ENCODE results near the gene FTO.
A peak's percentile ranks its signal among the peaks of the same experiment; 100 is the strongest.

The FTO gene

DNA sequence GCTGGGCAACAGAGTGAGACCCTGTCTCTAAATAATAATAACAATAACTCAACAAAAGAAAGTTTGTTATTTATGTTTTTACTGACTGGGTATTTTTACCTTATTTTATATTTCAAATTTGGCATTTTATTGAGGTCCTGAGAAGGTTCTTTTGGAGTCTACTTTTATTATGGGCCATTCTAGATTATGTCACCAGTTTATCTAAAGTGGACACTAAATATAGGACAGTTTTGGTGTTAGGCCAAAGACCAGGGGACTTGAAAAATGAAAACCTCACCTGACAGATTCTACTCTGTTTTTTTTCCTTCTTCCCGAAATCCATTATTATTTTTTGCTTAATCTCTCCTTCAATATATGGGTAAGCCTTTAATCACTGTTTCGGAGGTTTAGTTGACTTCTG is 8.1 kb downstream of the FTO start:
- DNase-seq: no peak

DNA sequence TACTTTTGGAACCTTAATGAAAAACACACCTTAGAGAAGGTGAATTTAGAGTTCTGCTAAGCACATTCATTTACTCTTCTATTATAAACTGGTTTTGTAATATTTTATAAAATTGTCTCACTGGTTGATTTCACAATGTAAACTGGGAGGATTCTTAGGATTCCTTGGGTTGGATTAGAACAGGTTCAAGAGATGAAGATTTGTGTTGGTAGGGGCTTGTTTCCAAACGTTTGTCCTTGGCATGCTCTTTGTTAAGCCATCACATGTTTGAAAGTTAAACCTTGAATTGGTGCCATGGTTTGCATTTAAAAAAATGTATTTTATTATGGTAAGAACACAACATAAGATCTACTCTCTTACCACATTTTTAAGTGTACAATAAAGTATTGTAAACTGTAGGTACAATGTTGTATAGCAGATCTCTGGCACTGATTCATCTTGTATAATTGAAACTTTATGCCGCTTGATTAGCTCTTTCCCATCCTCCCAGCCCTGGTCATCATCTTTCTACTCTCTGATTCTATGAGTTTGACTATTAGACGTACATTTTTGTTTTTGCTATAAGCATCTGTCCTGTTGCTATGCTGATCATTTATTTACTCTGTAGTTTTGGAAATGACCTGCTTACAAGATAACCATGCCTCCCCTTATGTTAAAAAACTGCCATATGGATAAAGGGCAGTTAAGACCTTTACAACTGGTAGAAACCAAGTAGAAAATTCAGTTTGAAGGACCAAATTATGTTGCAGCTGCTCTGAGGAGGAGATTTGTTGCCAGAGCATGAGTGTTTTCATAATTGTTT is 9.6 kb downstream of the FTO start:
- DNase-seq: no peak

DNA sequence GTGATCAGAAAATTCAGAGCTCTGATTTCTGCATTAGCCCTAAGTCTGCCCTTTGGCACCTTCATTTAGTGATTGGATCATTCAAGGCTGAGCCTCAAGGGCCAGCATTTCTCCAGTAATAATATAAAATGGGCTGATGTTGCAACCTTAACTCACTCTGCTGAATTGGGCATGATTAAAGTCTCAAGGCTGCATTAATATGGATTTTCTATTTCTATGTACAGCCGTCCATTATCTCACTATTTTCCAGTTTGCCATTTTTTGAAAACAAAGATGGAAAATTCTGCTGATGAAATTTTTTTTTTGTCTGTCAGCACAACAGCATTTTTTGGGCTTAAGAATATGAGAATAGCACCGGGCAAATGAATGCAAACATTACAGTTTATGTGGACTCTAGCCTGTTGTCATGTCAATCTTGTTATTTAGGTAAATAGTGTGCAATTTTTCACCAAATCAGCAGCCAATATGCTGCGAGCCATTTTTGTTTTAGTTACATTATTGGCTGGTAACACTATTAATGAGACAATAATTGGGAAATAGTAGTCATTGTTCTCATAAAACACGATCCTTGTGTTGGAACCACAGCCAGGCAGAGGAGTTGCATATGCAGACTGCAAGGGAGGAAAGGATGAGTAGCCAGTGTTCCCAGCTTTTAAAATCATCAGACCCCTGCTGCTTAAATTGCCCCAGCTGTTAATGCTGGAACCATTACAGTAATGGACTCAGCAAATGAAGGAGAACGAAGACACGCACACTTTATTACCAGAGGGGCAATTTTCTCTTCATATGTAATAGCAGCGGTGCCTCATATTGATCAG is 10.5 kb downstream of the FTO start:
- no peak for DNase-seq

DNA sequence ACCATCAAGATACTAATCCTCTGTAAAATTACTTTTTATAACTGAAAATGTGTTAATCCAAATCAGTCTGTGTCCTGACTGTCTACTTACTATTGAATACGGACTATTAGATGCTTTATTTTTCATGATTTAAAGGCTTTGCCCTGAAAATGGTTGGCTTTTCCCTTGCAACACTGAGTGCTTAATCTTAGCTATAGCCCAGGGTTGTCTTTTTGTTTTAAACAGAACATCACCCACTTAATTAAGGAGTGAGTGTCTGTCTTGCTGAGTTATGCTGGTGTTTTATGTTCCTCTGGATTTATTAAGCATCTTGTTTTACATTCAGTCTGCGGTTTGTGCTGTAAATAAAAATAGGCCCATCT is 11.0 kb downstream of the FTO start:
- DNase-seq: no peak

DNA sequence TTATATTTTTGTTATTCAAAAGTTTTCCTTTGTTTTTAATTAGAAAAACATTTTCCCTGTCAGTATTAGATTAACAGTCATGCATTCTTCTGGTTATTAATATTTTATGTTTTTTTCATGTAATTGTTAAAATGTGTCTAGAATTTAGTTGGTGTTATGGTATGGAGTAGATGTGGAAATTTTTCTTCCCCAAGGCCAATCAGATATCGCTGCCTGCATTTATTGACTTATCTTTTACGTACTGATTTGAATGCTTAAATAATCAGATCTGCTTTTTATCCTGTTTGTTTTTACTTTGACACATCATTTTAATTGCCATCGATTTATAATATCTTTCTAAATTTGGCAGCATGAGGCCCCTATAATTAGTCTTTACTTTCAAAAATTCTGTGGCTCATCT is 13.6 kb downstream of the FTO start:
- DNase-seq: no peak

DNA sequence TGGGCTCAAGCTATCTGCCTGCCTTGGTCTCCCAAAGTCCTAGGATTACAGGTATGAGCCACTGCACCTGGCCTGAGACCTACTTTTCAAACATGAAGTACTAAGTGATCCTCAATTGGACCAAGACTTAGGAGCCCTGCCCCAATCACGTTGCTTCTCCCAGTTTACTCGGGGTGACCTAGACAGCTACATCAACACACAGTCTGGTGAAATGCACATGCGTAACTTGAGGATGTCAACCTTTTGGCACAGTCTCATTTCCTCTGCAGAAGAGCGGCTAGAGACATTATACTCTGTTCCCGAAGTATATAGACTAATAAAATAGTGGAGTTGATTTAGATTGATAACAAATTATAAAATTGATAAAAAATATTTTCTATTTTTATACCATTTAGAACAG is 17.1 kb downstream of the FTO start:
- DNase-seq: no peak

DNA sequence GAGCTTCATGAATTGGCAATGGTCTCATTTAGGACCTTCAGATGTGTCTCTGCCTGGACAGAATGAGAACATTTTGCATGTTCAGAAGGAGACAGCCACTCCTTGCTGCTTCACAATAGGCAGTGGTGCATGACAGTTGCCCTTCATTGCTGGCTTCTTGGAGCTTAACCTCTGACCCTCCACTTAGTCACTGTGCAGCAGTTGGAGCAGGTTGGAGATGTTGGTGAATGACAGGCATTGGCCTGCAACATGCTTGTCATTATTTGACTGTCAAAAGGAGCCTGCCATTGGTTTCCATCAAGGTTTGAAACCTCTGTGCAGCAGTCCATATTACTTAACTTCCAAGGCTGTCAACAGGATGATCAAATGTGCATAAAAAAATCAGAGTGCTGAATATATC is 22.7 kb downstream of the FTO start:
- peak; percentile 43 for DNase-seq

DNA sequence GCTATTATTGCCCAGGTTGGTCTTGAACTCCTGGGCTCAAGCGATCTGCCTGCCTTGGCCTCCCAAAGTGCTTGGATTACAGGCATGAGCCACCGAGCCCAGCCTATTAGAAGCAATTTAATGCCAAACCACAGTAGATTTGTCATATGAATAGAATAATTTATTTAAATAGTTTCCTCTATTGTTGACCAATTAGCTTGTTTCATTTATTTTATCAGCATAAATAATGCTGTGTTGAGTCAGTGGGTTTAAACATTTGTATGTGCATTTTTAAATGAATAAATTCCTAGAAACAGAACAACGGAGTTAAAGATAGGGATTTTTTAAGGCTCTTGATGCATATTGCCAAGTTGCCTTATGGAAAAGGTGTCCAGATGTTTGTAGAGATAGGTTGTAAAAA is 26.7 kb downstream of the FTO start:
- DNase-seq: no peak

DNA sequence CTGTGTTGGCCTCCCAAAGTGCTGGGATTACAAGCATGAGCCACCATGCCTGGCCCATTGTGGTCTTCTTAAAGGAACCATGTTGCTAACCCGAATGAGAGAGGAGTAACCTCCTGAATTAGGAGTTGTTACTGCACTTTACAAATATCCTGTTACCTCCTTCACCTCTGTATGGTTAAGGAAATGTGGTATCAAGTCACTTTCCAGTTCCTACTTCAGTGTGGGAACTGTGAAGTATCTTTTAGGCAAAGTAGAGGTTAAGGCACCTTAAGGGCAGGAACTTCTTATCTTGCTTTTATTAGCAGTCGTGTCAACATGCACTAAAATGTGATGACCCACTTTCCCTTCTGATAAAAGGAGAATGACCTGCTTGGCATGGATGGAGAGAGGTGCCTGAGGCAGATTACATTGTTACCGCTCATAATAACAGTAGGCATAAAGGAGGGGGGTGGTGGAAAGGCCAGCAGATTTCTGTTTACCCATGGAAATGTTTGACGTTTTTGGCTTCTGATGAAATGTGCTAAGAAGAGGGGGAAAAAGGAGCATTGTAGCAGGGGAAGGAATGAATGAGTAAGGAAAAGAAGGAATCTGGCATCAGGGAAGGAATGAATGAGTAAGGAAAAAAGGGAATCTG is 28.5 kb downstream of the FTO start:
- no peak for DNase-seq

DNA sequence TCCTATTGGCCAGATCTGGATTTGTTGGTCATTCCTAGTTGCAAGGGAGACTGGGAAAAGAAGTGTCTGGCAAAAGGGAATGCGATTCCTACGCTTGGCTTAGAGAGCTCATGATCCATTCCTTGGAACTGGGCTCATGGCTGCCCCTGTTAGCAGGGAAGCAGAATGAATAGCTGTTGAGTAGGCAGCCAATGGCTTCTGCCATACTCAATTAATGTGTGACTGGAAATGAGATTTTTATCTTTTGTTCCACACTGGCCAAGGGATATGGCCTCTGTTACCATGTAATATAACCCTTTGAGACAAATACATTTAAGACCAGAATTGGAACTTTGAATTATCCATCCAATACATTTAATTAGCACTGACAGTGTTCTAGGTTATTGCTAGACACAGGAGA is 31.0 kb downstream of the FTO start:
- DNase-seq: no peak

DNA sequence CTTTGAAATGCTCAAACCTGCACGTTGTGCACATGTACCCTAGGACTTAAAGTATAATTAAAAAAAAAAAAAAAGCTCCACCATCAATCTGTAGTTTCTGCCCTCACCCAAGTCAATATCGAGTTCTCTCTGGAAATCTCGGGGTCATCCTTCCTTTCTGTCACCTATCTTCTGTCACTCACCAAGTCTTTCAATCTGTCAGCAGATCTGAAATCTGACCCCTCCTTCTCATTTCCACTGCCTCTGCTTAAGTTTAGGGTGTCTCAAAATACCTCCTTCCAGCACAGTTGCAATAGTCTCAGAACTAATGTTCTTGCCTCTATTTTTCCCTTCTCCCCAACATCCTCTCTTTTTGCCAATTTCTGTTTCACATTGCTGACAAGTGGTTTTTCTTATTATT is 32.3 kb downstream of the FTO start:
- no peak for DNase-seq

DNA sequence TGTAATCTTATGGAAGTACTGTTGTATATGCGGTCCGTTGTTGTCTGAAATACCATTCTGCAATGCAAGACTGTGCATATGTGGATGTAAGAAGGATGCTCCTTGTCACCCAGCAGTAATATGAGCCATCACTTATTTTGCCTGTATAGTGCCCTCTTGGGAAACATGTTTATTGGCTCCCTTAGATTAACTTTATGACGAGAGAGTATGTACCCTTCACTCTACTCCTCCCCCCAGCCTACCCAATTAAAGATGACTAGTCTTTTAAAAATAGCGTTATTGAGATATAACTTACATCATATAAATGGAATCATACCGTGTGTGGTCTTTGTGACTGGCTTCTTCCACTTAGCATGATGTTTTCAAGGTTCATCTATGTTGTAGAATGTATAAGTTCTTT is 33.6 kb downstream of the FTO start:
- DNase-seq: no peak

DNA sequence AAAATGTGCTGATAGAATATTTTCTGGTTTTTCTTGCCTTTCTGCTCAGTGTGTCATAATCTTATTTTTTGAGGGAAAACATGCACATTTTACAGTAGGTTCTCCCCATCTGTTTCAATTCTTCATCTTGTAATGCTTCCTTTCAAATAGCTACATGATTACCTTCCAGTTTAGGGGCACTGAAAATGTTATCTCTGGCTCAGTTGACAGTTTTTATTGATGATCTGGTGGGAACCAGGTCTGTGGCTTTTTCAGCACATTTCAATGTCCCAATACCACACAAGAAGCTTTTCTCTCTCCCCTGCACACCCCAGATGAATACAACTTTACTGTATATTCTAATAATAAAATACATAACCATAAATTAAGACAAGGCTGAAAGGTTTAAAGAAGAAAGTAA is 36.5 kb downstream of the FTO start:
- DNase-seq: no peak

DNA sequence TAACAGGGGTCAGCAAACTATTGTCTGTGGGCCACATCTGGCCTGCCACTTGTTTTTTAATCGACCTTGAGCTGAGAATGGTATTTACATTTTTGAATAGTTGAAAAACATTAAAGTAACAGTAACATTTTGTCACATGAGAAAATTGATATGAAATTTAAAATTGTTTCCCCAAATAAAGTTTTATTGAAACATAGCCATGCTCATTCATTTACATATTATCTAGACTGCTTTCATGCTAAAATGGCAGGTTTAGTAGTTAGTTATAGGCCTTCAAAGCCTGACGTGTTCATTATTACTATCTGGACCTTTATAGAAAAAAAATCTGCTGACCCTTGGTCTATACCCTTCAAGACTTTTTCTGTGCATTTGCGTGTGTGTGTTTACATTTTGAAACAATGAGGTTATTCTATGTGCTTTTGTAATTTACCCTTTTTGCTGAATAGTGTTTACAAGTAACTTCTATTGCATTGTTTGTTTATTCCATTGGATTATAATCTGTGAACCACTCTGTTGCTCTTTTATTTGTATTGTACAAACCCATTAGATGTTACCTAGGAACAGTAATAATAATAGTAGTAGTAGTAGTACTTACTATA is 37.1 kb downstream of the FTO start:
- DNase-seq: no peak

DNA sequence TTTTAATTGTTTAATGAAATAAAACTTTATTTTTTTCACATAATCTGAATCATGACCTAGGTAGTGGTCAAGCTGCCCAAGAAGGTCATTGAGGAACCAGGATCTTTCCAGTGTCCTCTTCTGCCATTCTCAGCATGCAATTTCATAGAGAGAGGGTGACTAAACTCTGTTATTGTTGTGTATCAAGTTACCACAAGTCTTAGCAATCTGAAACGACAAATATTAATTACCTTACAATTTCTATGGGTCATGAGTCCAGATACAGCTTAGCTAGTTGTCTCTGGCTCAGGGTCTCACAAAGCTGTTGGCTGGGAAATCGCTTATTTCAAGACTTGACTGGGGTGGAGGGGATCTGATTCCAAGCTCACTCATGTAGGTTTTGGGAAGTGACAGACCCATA is 37.6 kb downstream of the FTO start:
- no peak for DNase-seq

DNA sequence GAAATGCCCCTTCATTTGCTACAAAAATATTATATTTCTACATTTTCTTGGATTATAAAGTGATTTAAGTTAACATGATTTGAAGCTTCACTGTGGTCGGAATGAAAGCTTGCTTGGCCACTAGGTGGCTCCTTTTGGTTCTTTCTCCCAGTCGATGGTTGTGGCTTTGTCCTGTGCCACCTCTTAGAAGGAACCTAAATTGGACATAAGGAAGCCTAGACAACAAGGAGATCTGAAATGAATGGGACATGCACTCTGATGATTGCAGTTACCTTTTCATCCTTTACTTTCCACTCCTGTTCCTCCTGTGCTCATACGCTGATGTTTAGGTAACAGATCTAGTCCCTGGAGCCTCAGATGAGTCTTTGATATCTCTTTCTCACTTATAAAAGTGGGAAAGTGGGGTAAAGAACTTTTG is 39.2 kb downstream of the FTO start:
- peak; percentile 39 for DNase-seq

DNA sequence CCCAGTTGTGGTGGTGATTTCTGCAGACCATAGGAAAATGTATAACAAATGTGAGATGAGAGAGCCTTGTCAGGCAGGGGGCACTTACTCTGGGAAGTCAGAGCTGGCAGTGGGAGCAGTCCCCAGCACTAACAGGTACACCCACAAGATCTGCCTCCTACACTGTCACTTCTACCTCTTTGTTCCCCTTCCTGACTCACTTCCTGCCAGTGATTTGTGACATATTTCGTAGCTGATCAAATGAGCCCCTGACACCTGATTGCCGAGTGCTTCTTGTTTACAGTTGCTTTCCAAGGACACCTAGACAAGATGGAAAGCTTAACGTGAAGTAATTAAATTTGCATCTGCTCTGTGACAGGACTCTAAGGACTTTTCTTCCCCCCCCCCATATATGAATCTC is 40.5 kb downstream of the FTO start:
- DNase-seq: no peak

DNA sequence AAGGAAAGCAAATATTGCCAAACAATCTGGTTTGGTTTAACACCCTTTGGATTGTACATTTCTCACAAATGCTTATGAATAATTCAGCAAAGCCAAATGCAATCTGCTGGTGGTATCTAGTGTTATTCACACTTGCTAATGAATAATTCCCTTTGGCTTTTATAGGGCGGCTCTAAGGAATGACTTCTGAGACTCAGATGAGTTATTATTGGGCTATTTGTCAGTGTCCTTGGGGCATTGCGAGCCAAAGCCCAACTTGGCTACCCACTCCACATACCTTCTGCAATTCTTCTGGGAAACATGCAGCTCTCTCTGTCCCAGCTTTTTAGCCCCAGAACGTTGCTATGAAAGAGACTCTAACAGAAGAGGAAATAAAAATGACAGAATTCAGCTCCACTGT is 41.1 kb downstream of the FTO start:
- peak; percentile 7 for DNase-seq

DNA sequence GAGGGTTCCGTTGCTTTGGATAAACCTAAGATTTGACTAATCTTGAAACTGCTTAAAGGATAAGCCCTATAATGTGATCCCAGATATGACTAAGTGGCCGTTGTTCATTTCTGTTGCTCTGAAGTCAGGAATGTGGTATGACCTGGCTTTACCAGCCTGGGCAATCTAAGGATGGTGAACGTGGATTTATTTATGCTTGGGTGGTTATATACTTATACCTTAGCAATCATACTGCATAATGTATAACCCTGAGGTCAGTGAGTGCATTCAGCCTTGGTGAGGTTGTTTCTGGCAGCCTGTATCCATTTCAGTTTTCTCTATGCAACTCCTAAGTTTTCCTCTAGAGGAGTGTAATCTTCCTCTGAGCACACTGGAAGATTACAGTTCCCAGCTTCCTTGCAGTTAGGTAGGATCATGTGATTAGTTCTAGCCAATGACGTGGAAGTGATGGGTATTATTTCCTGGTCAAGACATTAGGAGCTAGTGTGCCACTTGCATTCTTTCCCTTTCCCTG is 41.9 kb downstream of the FTO start:
- DNase-seq: peak; percentile 74

DNA sequence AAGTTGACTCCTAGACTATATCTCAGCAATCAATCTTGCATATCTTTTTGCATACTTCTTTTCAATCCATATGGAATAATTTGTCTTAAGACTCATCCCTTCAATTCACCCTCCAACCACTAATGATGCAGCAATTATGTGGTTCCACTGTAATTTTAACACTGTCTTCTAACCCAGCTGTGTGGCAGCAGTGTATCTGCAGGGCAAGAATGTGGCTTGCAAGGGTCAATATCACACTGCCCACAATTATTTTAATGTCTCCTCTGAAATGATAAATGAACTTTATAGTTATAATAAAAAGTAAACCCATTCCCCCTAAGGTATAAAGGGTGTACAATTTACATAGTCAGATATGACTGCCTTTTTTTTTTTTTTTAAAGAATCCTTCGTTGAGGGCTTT is 48.6 kb downstream of the FTO start:
- no peak for DNase-seq

DNA sequence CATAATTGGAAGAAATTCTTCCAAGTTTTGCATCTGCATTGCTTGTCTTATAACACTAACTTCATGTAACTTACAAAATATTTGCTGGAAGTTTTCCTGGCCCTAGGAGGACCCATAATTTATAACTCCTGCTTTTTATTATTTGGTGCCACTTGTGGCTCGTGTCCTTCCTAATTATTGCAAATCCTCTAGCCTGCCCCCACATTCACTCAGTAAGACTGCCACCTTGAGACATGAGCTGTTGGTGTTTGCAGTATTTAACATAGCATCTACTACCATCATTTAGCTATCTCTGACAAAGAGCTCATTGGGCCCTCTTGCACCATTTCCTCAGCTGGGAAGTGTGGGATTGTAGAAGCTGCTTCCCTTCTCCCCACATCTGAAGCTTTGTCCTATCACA is 49.5 kb downstream of the FTO start:
- no peak for DNase-seq

DNA sequence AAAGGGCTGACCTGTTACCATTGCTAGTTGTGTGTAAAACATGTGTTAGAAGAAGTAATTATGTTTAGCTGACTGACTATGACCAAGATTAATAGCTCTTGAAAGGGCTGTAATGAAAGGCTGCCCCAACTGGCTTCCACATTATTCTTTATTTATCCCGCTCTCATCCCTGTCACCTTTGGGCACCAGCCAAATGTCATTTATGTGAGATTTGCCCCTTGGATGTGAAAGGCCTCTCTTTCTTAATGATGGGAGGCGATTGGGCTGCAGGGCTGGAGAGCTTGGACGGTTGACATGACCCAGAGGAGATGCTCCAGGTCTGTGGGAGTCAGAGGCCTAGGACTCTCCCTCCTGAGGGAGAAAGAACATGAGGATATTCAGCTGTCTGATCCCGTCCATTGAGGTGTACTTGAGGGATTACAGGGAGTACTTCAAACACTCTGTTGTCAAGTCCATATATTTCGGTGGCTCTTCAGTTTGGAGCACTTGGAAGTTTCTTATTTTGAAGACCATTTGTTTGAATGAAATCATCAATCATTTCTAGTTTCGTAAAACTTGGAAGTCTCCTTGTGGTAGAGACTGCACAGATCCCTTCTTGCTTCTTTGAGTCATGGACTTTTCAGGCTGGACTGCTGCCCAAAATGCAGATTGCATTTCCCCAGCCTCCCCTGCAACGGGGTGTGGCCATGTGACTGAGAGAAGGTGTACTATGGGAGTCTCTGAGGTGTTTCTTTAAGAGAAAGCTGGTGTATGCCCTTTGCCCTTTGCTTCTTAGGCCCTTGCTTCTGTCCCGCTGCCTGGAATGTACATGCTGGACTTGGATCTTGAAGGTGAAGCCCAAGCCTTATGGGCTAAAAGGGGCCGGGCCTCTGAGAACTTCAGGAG is 51.3 kb downstream of the FTO start:
- peak; percentile 45 for DNase-seq

Measured in HCEC 1CT (cell line).